ENCODE data around the gene THEMIS.

DNA sequence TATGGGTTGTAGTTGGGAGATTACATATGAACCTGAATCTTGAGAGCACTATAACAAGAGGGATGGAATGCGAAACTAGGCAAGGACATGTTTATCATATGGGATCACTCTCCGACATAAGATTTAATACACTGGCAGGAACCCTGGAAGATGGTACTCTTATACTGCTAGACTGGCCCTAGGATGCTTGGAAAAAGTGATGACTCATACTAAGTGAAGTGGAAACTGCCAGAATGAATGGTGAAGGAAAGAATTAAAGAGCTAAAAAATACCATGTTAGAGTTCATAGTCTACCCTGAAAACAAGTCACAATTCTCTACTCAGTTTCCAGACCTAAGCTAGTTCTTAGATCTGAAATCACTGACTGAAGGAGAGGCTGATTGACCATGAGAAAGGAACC, 45.5 kb upstream of the THEMIS start:
- TF ChIP-seq, protein P1, sequence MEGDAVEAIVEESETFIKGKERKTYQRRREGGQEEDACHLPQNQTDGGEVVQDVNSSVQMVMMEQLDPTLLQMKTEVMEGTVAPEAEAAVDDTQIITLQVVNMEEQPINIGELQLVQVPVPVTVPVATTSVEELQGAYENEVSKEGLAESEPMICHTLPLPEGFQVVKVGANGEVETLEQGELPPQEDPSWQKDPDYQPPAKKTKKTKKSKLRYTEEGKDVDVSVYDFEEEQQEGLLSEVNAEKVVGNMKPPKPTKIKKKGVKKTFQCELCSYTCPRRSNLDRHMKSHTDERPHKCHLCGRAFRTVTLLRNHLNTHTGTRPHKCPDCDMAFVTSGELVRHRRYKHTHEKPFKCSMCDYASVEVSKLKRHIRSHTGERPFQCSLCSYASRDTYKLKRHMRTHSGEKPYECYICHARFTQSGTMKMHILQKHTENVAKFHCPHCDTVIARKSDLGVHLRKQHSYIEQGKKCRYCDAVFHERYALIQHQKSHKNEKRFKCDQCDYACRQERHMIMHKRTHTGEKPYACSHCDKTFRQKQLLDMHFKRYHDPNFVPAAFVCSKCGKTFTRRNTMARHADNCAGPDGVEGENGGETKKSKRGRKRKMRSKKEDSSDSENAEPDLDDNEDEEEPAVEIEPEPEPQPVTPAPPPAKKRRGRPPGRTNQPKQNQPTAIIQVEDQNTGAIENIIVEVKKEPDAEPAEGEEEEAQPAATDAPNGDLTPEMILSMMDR (IDR thresholded peaks at IDR 0.05) = no peak
- TF ChIP-seq POLR2A (IDR thresholded peaks at IDR 0.05) = no peak

Measured in heart left ventricle (tissue), 13 donors.